ENCODE data around the gene RAPGEF2. TPM values are rescaled to one million over a fixed set of nuclear protein-coding genes. Genes with fewer than 3 reads are reported as not detected.

The RAPGEF2 gene
- polyA plus RNA-seq, 1 experiment = 19.6 TPM

DNA sequence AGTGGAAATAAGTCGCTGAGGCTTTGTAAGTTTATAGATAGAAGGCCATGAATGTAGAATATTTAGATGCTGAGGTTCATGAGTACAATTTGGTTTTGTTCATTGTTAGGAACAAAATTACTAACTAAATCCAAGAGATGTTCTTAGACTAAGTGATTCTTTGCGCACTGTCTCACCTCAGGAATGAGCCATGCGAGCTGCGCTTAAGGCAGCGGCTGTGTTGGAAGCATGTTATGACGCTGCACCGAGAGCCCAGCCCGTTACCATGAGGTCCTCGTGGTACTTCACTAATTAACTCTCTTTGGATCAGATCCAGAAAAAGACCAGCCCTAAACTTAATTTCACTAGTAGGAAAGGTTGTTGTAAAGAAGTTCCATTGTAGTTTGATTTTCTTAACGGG is 166.2 kb downstream of the RAPGEF2 start:
- TF ChIP-seq, protein P1, sequence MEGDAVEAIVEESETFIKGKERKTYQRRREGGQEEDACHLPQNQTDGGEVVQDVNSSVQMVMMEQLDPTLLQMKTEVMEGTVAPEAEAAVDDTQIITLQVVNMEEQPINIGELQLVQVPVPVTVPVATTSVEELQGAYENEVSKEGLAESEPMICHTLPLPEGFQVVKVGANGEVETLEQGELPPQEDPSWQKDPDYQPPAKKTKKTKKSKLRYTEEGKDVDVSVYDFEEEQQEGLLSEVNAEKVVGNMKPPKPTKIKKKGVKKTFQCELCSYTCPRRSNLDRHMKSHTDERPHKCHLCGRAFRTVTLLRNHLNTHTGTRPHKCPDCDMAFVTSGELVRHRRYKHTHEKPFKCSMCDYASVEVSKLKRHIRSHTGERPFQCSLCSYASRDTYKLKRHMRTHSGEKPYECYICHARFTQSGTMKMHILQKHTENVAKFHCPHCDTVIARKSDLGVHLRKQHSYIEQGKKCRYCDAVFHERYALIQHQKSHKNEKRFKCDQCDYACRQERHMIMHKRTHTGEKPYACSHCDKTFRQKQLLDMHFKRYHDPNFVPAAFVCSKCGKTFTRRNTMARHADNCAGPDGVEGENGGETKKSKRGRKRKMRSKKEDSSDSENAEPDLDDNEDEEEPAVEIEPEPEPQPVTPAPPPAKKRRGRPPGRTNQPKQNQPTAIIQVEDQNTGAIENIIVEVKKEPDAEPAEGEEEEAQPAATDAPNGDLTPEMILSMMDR (IDR thresholded peaks at IDR 0.05; ENCODE audit: insufficient read depth, low read depth, low read length) = no peak
- DNase-seq (ENCODE audit: low read depth) = no peak
- Histone ChIP-seq H3K4me3 (ENCODE audit: low read depth, low read length) (no peak overlapping the region), H3K36me3 (ENCODE audit: control insufficient read depth, insufficient read depth, low read length) (no peaks in the 10 kb centered on the region), H3K27me3 (ENCODE audit: control insufficient read depth, insufficient read depth, low read length) (no peaks in the 10 kb centered on the region)
- ChIA-PET POLR2A (no interaction called here), CTCF (no interaction called here)

DNA sequence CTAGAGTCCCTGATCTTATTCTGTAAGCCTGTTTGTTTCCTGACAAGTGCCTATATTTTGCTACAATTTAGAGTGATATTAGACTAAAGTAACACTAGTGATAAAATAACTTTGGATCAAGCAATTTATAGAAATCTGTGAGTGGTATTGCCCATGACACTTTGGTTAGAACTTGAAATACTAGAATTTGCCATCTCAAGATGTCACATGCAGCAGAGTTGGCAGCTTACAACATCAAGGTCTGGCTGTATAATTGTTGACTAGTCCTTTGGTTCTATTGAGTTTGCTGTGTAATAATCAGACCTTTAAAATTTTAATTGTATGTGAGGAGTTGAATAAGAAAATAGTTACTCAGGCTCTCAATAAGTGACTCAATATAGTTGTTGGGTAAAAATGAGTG is 167.1 kb downstream of the RAPGEF2 start:
- Histone ChIP-seq H3K4me3 (ENCODE audit: low read depth, low read length) (no peak overlapping the region), H3K36me3 (ENCODE audit: control insufficient read depth, insufficient read depth, low read length) (no peaks in the 10 kb centered on the region), H3K27me3 (ENCODE audit: control insufficient read depth, insufficient read depth, low read length) (no peaks in the 10 kb centered on the region)
- ChIA-PET CTCF (no interaction called here), POLR2A (interaction anchor here (0.6 kb wide), 1 partner anchor 85 kb away, joined by 3 read pairs; no protein-coding TSS in a partner anchor)
- no peak for DNase-seq (ENCODE audit: low read depth)
- TF ChIP-seq, protein P1 (IDR thresholded peaks at IDR 0.05; ENCODE audit: insufficient read depth, low read depth, low read length) = no peak

DNA sequence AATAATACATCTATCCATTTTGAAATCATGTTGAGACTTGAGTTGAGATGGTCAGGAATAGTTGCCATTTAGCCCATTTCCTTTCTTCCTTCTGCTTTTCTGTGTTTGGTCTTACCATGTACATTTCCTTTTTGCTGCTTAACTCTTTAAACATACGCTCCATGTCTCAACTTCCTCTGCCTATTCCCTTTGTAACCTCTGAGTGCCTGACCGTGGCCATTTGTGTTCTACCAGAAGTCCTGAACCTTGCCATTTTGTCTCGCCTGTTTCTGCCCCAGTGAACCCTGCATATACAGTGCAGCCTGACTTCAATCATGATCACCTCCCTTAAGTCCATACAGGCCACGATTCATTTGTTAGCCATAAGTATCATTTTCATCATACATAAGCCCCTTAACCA is 169.0 kb downstream of the RAPGEF2 start:
- no peaks in the 10 kb centered on the region for H3K27me3 ChIP-seq (ENCODE audit: control insufficient read depth, insufficient read depth, low read length)
- DNase-seq (ENCODE audit: low read depth) = no peak
- TF ChIP-seq, protein P1 (IDR thresholded peaks at IDR 0.05; ENCODE audit: insufficient read depth, low read depth, low read length) = no peak
- no peak overlapping the region for H3K4me3 ChIP-seq (ENCODE audit: low read depth, low read length)
- POLR2A ChIA-PET = no interaction called here
- CTCF ChIA-PET = no interaction called here
- no peaks in the 10 kb centered on the region for H3K36me3 ChIP-seq (ENCODE audit: control insufficient read depth, insufficient read depth, low read length)

DNA sequence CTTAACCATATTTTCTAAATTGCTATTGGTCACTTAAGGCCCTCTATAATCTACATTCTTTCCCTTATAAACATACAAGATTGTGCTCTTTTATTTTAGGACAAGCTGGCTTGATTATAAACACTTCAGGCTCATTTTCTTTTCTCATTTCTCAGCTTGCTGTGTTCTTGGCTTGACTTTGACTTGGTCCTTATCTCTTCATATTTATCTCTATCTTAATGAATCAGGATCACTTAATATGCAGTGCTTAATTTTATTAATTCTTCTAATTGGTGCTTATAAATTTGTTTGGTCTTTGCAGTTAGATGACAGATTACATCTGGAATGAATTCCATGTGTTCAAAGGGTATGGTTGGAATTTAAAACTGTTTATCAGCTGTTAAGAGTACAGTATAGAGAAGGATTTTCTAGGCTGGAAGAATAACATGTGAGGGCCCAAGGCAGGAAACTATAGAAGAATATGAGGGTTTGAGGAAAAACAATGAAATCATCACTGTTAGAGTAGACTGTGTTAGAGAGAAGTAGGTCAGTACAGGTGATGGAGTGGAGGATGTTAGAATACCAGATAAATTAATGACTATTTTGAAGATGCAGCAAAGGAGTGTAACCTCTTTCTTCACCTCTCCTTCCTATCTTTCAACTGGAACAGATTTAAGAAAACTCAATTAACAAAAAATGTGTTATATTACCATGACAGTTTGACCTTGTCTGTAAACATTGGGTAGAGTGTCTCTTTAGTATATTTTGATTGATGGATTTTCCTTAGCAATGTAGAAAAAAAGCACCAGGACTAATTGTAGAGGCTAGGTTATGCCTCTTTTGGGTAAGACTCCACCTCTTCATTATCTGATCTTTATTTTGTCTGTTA is 169.6 kb downstream of the RAPGEF2 start:
- CTCF ChIA-PET = no interaction called here
- H3K36me3 ChIP-seq (ENCODE audit: control insufficient read depth, insufficient read depth, low read length) = no peaks in the 10 kb centered on the region
- TF ChIP-seq, protein P1 (IDR thresholded peaks at IDR 0.05; ENCODE audit: insufficient read depth, low read depth, low read length) = no peak
- POLR2A ChIA-PET = no interaction called here
- H3K4me3 ChIP-seq (ENCODE audit: low read depth, low read length) = no peak overlapping the region
- no peaks in the 10 kb centered on the region for H3K27me3 ChIP-seq (ENCODE audit: control insufficient read depth, insufficient read depth, low read length)
- no peak for DNase-seq (ENCODE audit: low read depth)

DNA sequence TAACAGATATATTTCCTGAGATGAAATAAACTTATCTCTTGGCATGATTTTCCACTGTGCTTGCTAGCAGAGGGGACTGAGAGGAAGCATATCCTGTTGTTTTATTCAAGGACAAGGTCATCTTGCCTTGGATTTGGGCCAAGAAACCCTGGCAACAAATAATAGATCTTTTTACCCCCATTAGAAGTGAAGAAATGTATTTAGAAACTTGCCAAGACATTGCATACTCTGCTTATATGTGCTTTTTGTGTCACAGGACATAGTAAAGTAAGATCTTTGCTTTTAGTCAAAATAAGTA is 170.2 kb downstream of the RAPGEF2 start:
- DNase-seq (ENCODE audit: low read depth) = no peak
- TF ChIP-seq, protein P1 (IDR thresholded peaks at IDR 0.05; ENCODE audit: insufficient read depth, low read depth, low read length) = no peak
- Histone ChIP-seq H3K27me3 (ENCODE audit: control insufficient read depth, insufficient read depth, low read length) (no peaks in the 10 kb centered on the region), H3K36me3 (ENCODE audit: control insufficient read depth, insufficient read depth, low read length) (no peaks in the 10 kb centered on the region), H3K4me3 (ENCODE audit: low read depth, low read length) (no peak overlapping the region)
- ChIA-PET CTCF (no interaction called here), POLR2A (no interaction called here)
